ENCODE data around the gene AMPD2. TPM values are rescaled to one million over a fixed set of nuclear protein-coding genes. Genes with fewer than 3 reads are reported as not detected.

AMPD2 gene
- 48.3 and 65.3 TPM in 2 replicates for total RNA-seq

GRCh38 chr1:109619576-109620400 is at the start of gene AMPD2, which contains the start of gene GNAT2:
AMPD2 (plus strand) TSS chr1:109619837; CDS start chr1:109621176, 1,339 bp downstream.
GNAT2 (minus strand) TSS chr1:109619616; CDS start chr1:109612870, 6,746 bp downstream.

GRCh38 chr1:109655615-109656519 is 36.2 kb downstream of the AMPD2 start, which contains the start of gene GSTM4:
GSTM4 (plus strand) TSS chr1:109656099; CDS start chr1:109656390, 291 bp downstream.

GRCh38 chr1:109667452-109668122 is 48.0 kb downstream of the AMPD2 start, which contains the start of gene GSTM2:
GSTM2 (plus strand) TSS chr1:109668057; CDS start chr1:109668116, 59 bp downstream.

Small RNA genes within 50 kb of the gene (small RNA-seq; reads per million reads assigned to genes)
- gene RNU6V, result 7.1 reads per million, percentile 94 among the genes with 10 or more reads in this experiment

Other genes starting within 250 kb of the AMPD2 start
- gene SORT1, start 221.9 kb upstream of the AMPD2 start, total RNA-seq, result 7.6 and 9.1 TPM in 2 replicates
- 53.9 and 82.5 TPM in 2 replicates for gene PSMA5, start 193.4 kb upstream of the AMPD2 start, total RNA-seq
- gene SYPL2, start 153.3 kb upstream of the AMPD2 start, total RNA-seq, result under 0.01 TPM in 1 of 2 replicates, not detected in the other
- 2.0 and 3.3 TPM in 2 replicates for gene ATXN7L2, start 135.9 kb upstream of the AMPD2 start, total RNA-seq
- gene CYB561D1, start 125.7 kb upstream of the AMPD2 start, total RNA-seq, result 6.5 and 7.8 TPM in 2 replicates
- 0.38 and 0.65 TPM in 2 replicates for gene AMIGO1, start 110.1 kb upstream of the AMPD2 start, total RNA-seq
- gene GPR61, start 80.0 kb upstream of the AMPD2 start, total RNA-seq, result 0.65 TPM in 1 of 2 replicates, not detected in the other
- 16.0 and 21.6 TPM in 2 replicates for gene GNAI3, start 71.2 kb upstream of the AMPD2 start, total RNA-seq
- gene GNAT2, start 221 bp upstream of the AMPD2 start, total RNA-seq, result not detected in 2 replicates
- 2.1 and 3.3 TPM in 2 replicates for gene GSTM4, start 36.3 kb downstream of the AMPD2 start, total RNA-seq
- 1.7 and 4.9 TPM in 2 replicates for gene GSTM2, start 48.2 kb downstream of the AMPD2 start, total RNA-seq
- gene GSTM1, start 68.0 kb downstream of the AMPD2 start, total RNA-seq, result 20.6 TPM in 1 of 2 replicates, not detected in the other
- gene GSTM5, start 92.4 kb downstream of the AMPD2 start, total RNA-seq, result under 0.01 and 0.10 TPM in 2 replicates
- 54.7 and 54.9 TPM in 2 replicates for gene GSTM3, start 121.2 kb downstream of the AMPD2 start, total RNA-seq
- under 0.01 TPM in 1 of 2 replicates, not detected in the other for gene EPS8L3, start 144.1 kb downstream of the AMPD2 start, total RNA-seq